Heart right ventricle (tissue), 16 donors: ENCODE data around the gene MAML1. TPM values are rescaled to one million over a fixed set of nuclear protein-coding genes. Genes with fewer than 3 reads are reported as not detected.

Experiments
- ATAC-seq, 8 donors: fragments of 200-7000 bp; cut with Tn5 transposase; one replicate each; pipeline ENCODE4 v1.9.1; 2020; ENCODE audit warnings: mild to moderate bottlenecking in 8 of 8, moderate library complexity in 8 of 8, moderate number of reproducible peaks in 1 of 8
- DNase-seq, 2 donors: peaks; one replicate each; pipeline ENCODE4 v3.0.0-alpha.2; 2020
- H3K27ac ChIP-seq, 10 donors: fragments of 200-600 bp; sonication (generic) in 2 of 10; one replicate each; pipeline versions ENCODE4 v1.5.0 to v1.8.0; 2020 to 2022; ENCODE audit warnings: mild to moderate bottlenecking in 3 of 10
- H3K27me3 ChIP-seq, 7 donors: fragments of 200-600 bp; one replicate each; pipeline ENCODE4 v1.8.0; 2021 to 2022; ENCODE audit warnings: mild to moderate bottlenecking in 2 of 7
- H3K36me3 ChIP-seq, 9 donors: fragments of 200-600 bp; sonication (generic) in 1 of 9; one replicate each; pipeline versions ENCODE4 v1.5.0 to v1.8.0; 2020 to 2022; ENCODE audit warnings: mild to moderate bottlenecking in 2 of 9
- H3K4me1 ChIP-seq, 9 donors: fragments of 200-600 bp; sonication (generic) in 1 of 9; one replicate each; pipeline versions ENCODE4 v1.5.0 to v1.8.0; 2020 to 2022; ENCODE audit warnings: mild to moderate bottlenecking in 4 of 9
- H3K4me3 ChIP-seq, 10 donors: fragments of 200-600 bp; sonication (generic) in 2 of 10; one replicate each; pipeline versions ENCODE4 v1.5.0 to v1.8.0; 2020 to 2022; ENCODE audit warnings: mild to moderate bottlenecking in 7 of 10, moderate library complexity in 2 of 10
- H3K9me3 ChIP-seq, 11 donors: fragments of 200-600 bp in 10 of 11; sonication (generic) in 2 of 11; one replicate each; pipeline versions ENCODE4 v1.5.0 to v1.8.0; 2013 to 2022; ENCODE audit warnings: mild to moderate bottlenecking in 2 of 11, control low read depth in 1 of 11, moderate library complexity in 1 of 11
- WGBS, 2 donors: extraction: QIAGEN DNeasy Blood & Tissue Kit; methylation state at CpG; one replicate each; pipeline ENCODE4 v1.1.7; 2013; ENCODE audit warnings: inconsistent platforms in 1 of 2; 5-methylcytosine and 5-hydroxymethylcytosine counted together
- intact Hi-C, 10 donors: fragments of 100-400 bp; cut with DNase I; formaldehyde crosslinking; loops; one replicate each; pipeline versions ENCODE4 v1.11.1 to v1.14.2; 2022
- polyA plus RNA-seq, 2 donors: library from polyadenylated mRNA; stranded (reverse); fragments of 200-250 nt; gene quantifications; one replicate each; pipeline ENCODE4 v1.2.3, GENCODE V29; 2013
- total RNA-seq, 10 donors: library from RNA; stranded (reverse); fragmentation: NEBNext Ultra II Directional in 3 of 10; extraction: Animal tissue kit (Norgen Biotek cat#: 25700) in 3 of 10; gene quantifications; one replicate each; pipeline versions ENCODE4 v1.2.1 to v1.2.4, GENCODE V29; 2021 to 2023
- TF ChIP-seq, protein P1 (sequence below), 9 donors: fragments of 200-600 bp; sonication (generic) in 2 of 9; IDR thresholded peaks; one replicate each; pipeline versions ENCODE4 v1.5.0 to v1.8.0; 2021 to 2022; ENCODE audit warnings: antibody characterized with exemption in 9 of 9, mild to moderate bottlenecking in 5 of 9, moderate library complexity in 1 of 9
- donor health status: Arrhythmogenic right ventricular cardiomyopathy.
- donor health status: ischemic (EF 13 %, LVEDD 7.1; RV severe dilation, severe dysfunction).
- donor health status: healthy with polysubstance abuse.
- donor health status: DM: no; HTN: yes; CAD: no.
- donor health status: DM: no; HTN: no; CAD: no.
- donor health status: ischemic (EF 25% LVEDD 6.9; RV normal size, moderate dysfunction).
- donor health status: ischemic (EF 25% LVEDD 5.7; RV mildly dilated, moderate dysfunction).
- donor health status: healthy.
- donor health status: DM: yes; HTN: yes; CAD: no.
- donor health status: Ischemic cardiomyopathy.
- donor health status: ischemic (EF 35%, LVEDD 5.7; RV mildly dilated, moderate dysfunction).
- donor health status: nonischemic (EF 11% LVEDD 7.7; RV severe dilation, severe dysfunction).
- donor health status: DM: yes; HTN: yes; CAD: no.
- donor health status: PGD.
- donor health status: ischemic (EF 29% LVEDD 5.4; RV normal size, mild dysfunction).
- donor health status: nonischemic (EF 23%, LVEDD 6.1; RV moderate dilation, normal function).

MAML1 gene
- total and polyA plus RNA-seq, 12 donors: 5.5 to 15.3 (median 11.9) TPM

DNA sequence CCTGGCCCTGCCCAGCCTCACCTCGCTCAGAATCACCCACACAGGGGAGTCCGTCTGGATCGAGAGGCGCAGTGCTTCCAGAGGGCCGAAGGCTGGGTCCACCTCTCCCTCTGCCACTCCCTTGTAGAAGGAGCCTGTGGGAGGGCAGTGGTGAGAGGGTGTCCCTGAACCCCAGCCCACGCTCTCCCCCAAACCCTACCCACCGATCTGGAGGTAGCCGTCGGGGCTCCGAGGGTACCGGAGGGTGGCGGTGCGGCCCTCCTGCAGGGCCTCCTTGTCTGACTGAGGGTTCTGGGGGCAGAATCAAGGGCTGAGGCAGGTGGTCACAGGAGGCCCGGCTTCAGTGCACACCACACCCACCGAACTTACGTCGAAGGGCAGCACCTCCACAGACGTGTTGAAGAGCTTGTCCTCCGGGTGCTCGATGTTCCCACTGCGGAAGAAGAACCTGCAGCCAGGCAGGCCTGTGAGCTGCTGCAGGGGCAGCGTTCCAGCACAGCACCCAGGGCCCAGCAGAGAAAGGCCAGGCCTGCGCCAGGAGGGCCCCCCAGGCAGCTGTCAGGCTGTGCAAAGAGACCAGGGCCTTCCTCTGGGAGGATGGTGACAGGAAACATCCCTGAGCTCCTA, 65.6 kb downstream of the MAML1 start:
- no peak for DNase-seq
- Histone ChIP-seq H3K4me1 (peaks cover 25 to 59% (median 52%) of the 10 kb centered on the region in 9 donors), H3K9me3 (no peaks in the 10 kb centered on the region), H3K27ac (no peak overlapping the region), H3K27me3 (no peaks in the 10 kb centered on the region), H3K4me3 (peak overlapping the region in 1 of 10 donors; percentile 3), H3K36me3 (peaks cover 0 to 58% (median 40%) of the 10 kb centered on the region in 9 donors)
- WGBS, 2 donors: 95 to 96% methylated on average over 23 of the region's 23 CpGs
- TF ChIP-seq, protein P1, sequence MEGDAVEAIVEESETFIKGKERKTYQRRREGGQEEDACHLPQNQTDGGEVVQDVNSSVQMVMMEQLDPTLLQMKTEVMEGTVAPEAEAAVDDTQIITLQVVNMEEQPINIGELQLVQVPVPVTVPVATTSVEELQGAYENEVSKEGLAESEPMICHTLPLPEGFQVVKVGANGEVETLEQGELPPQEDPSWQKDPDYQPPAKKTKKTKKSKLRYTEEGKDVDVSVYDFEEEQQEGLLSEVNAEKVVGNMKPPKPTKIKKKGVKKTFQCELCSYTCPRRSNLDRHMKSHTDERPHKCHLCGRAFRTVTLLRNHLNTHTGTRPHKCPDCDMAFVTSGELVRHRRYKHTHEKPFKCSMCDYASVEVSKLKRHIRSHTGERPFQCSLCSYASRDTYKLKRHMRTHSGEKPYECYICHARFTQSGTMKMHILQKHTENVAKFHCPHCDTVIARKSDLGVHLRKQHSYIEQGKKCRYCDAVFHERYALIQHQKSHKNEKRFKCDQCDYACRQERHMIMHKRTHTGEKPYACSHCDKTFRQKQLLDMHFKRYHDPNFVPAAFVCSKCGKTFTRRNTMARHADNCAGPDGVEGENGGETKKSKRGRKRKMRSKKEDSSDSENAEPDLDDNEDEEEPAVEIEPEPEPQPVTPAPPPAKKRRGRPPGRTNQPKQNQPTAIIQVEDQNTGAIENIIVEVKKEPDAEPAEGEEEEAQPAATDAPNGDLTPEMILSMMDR (IDR thresholded peaks at IDR 0.05): no peak
- intact Hi-C loops: loop anchor here in 3 of 10 donors (5.0 kb wide), 1 partner anchor 36 kb away; no protein-coding TSS in a partner anchor
- no peak for ATAC-seq

DNA sequence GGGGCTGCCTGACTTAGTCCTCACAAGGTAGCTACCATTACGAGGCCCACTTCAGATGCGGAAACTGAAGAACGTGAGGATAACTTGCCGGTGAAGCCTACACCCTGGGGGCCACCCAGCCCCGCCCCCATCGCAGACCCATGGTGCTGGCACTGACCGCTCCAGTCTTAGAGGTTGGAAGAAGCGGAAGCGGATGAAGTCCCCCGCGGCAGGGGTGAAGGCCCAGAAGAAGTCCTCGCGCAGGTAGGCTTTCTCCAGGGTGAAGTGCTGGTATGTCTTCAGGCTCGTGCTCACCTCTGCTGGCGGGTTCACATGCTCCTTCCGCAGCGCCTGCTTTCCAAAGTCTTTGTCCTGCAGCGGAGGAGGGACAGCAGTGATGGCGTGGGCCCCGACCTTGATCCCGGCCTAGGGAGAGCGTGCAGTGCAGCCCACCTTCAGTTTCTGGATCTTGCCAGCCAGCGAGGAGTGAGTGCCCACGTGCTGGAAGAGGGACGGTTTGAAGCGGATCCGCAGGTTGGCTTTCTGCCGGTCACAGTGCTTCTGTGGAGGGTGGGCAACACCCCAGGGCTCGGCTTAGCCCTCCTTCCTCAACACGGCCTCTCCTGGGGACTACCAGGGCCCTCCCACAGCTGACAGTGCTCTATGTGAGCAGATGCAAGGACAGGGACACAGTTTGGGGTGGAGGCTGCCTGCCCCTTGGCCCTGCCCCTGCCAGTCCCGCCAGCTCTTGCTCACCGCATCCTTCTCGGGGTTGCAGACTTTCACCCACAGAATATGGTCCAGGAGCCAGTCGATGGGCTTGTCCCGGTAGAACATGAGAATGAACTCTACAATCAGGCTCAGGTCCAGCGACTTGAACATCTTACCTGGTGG, 66.4 kb downstream of the MAML1 start:
- Histone ChIP-seq H3K27ac (no peak overlapping the region), H3K4me3 (no peak overlapping the region), H3K36me3 (peaks cover 0 to 58% (median 40%) of the 10 kb centered on the region in 9 donors), H3K27me3 (no peaks in the 10 kb centered on the region), H3K9me3 (no peaks in the 10 kb centered on the region), H3K4me1 (peaks cover 24 to 59% (median 52%) of the 10 kb centered on the region in 9 donors)
- WGBS, 2 donors: 95 to 98% methylated on average over 36 of the region's 36 CpGs
- TF ChIP-seq, protein P1 (IDR thresholded peaks at IDR 0.05): no peak
- ATAC-seq: no peak
- no peak for DNase-seq
- intact Hi-C loops: loop anchor here in 3 of 10 donors (5.0 kb wide), 1 partner anchor 37 kb away; no protein-coding TSS in a partner anchor

DNA sequence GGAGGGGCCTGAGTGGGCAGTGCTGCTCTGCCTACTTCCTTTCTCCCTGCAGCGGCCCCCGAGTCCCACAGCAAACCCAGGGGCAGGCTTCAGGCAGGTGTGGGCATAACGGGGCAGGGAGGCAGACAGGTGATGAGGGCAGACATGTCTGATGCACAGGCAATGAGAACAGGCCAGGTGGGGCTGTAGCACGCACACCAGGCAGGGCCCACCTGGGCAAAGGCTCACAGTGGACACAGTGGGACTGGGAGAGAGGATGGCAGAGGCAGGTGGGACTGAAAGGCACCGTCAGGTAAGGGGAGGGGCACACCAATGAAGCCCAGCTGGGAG, 67.0 kb downstream of the MAML1 start:
- no peak for DNase-seq
- no peaks in the 10 kb centered on the region for H3K27me3 ChIP-seq
- no peaks in the 10 kb centered on the region for H3K9me3 ChIP-seq
- no peak for ATAC-seq
- TF ChIP-seq, protein P1 (IDR thresholded peaks at IDR 0.05): no peak
- peaks cover 0 to 58% (median 40%) of the 10 kb centered on the region in 9 donors for H3K36me3 ChIP-seq
- H3K27ac ChIP-seq: no peak overlapping the region
- intact Hi-C loops: loop anchor here in 3 of 10 donors (5.0 kb wide), 1 partner anchor 37 kb away; no protein-coding TSS in a partner anchor
- H3K4me1 ChIP-seq: peaks cover 22 to 59% (median 52%) of the 10 kb centered on the region in 9 donors
- no peak overlapping the region for H3K4me3 ChIP-seq
- 94% methylated on average over 5 of the region's 5 CpGs for WGBS, 2 donors

DNA sequence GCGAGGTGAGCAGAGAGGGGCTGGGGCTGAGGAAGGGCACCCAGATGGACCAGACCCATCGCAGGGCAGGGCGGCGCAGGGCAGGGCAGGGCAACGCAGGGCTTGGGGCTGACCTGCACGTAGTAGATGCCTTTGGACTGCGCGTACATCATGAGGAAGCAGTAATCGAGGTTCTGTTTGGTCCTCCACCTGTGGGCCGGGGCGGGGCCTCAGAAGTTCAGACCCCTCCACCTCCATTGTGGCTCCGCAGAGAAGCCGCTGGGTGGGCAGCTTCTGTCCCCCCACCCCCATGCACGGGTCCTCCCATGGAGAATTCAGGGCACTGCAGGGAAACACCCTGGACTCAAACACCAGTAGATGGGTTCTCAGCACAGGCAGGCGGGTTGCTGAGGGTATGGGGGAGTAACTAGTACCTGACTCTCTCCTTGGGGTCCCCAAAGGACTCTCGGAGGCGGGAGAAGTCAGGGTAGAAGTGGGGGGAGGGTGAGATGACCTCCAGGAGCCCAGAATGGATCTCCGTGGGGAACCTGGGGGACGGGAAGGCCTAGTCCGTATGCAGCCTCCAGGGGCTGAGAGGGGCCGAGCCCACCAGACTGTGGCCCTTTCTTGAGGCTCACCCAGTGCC, 67.6 kb downstream of the MAML1 start:
- no peak for ATAC-seq

More for the DNA sequence above, 67.6 kb downstream of the MAML1 start:
- H3K4me3 ChIP-seq: no peak overlapping the region
- no peak overlapping the region for H3K27ac ChIP-seq
- H3K36me3 ChIP-seq: peaks cover 0 to 58% (median 40%) of the 10 kb centered on the region in 9 donors
- DNase-seq: no peak
- TF ChIP-seq, protein P1 (IDR thresholded peaks at IDR 0.05): no peak
- no peaks in the 10 kb centered on the region for H3K9me3 ChIP-seq
- intact Hi-C loops: loop anchor here in 2 of 10 donors (5.0 kb wide), 1 partner anchor 107 kb away; the partner anchor contains the start of gene TBC1D9B (in 2 of the 2)
- no peaks in the 10 kb centered on the region for H3K27me3 ChIP-seq
- peaks cover 24 to 59% (median 52%) of the 10 kb centered on the region in 9 donors for H3K4me1 ChIP-seq
- WGBS, 2 donors: 94 to 95% methylated on average over 21 of the region's 21 CpGs
